Germinal center (tissue), 1 donor: Measurements from ENCODE around the gene ZBTB42.

ENCODE experiments used
- DNase-seq: peaks from one replicate; pipeline ENCODE4 v3.0.0; 2012; ENCODE audit warnings: mixed read lengths, low spot score

ZBTB42 gene

GRCh38 chr14:104769324-104770071 is 31.4 kb upstream of the ZBTB42 start:
- DNase-seq, result no peak

DNA sequence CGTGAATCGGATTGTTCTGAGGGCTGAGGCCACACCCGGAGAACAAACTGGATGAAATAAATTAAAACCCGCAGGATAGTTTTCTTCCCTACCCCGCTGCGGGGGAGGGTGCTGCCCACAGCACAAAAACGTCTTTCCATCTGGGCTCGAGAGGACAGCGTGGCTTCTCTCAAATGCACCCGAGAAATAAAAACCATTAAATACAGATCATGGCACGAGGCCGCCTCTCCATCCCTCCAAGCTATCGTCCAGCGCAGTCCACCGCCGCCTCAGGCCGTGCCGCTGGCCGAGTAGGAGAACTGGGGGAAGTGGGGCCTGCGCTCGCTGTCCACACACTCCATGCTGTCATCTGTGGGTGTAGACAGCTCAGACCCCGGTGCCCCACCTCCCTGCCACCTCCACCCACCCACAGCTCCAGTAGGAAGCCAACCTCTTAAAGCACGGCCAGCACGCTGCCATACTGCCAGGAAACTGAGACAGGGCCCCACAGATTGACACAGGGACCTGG is 30.8 kb upstream of the ZBTB42 start:
- no peak for DNase-seq

DNA sequence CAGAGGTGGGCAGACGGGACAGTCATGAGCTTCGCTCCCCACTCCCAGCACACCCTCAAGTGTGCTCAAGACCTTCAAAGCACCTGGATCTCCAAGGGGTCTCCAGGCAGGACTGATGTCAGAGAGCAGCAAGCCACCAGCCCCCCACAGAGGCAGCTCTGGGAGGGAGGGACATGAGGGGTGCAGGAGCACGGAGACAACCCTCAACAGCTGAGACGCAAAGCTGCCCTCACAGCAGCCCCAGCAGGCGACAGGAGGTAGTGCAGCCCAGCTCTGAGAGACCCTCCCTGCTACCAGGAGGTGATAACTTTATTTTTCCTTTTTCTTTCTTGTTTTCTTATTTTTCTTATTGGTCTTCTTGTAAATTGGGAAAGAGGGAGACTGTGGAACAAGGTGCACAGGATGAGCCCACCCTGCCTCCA is 30.0 kb upstream of the ZBTB42 start:
- DNase-seq, result no peak

DNA sequence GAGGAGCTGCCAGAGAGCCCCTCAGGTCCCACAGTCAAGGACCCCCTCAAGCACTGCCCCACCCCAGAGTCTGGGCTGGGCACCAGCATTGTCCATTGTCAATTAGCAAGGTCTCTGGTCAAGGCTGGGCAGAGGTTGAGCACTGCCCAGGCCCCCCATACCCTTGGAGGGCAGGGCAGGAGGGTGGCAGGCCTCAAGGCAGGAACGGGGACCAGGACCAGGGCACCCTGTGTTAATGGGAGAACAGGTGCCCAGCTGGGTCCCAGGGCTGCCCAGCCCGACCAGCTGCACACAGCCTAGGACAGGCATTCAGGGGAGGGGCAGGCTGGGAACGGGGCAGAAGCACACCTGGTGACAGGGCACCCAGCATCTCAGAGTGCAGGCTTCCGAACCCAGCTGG is 29.5 kb upstream of the ZBTB42 start:
- DNase-seq, result no peak

GRCh38 chr14:104771918-104772706 is 28.8 kb upstream of the ZBTB42 start:
- no peak for DNase-seq

GRCh38 chr14:104772707-104773504 is 28.0 kb upstream of the ZBTB42 start:
- no peak for DNase-seq

GRCh38 chr14:104773505-104774452 is 27.1 kb upstream of the ZBTB42 start:
- no peak for DNase-seq

- no peak for DNase-seq
These were observed 26.3 kb upstream of the ZBTB42 start for GRCh38 chr14:104774453-104775072.

GRCh38 chr14:104775073-104775489 is 25.8 kb upstream of the ZBTB42 start:
- no peak for DNase-seq

- DNase-seq, result no peak
These were observed 24.4 kb upstream of the ZBTB42 start for GRCh38 chr14:104776481-104776880.

- no peak for DNase-seq
These were observed 23.7 kb upstream of the ZBTB42 start for GRCh38 chr14:104776961-104777807.

DNA sequence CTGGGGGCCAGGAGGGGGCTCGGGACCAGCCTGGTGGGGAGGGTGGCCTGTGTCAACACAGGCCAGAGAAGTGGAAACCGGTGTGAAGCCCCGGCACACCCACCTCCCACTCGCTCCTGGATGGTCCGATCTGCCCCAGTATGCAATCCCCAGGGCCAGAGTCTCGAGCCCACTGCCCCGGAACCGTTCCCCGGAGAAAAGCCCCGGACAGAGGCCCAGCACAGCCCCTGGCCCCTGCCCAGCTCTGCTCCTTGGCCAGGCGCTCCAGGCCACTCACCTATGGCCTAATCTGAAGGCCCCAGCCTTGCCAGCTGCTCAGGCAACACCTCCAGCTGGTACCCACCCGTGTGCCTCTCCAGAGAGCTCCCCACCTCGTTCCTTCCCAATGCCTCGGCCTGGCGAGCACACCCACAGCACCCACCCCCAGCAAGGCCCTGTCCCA is 23.1 kb upstream of the ZBTB42 start:
- no peak for DNase-seq

- no peak for DNase-seq
These were observed 22.1 kb upstream of the ZBTB42 start for GRCh38 chr14:104778694-104779331.

GRCh38 chr14:104779776-104780512 is 21.0 kb upstream of the ZBTB42 start:
- no peak for DNase-seq

GRCh38 chr14:104780513-104781030 is 20.3 kb upstream of the ZBTB42 start:
- DNase-seq, result no peak

- no peak for DNase-seq
These were observed 19.4 kb upstream of the ZBTB42 start for GRCh38 chr14:104781271-104782077.

GRCh38 chr14:104782086-104782807 is 18.7 kb upstream of the ZBTB42 start:
- DNase-seq, result no peak
